ENCODE results near the gene TMBIM4.

DNA sequence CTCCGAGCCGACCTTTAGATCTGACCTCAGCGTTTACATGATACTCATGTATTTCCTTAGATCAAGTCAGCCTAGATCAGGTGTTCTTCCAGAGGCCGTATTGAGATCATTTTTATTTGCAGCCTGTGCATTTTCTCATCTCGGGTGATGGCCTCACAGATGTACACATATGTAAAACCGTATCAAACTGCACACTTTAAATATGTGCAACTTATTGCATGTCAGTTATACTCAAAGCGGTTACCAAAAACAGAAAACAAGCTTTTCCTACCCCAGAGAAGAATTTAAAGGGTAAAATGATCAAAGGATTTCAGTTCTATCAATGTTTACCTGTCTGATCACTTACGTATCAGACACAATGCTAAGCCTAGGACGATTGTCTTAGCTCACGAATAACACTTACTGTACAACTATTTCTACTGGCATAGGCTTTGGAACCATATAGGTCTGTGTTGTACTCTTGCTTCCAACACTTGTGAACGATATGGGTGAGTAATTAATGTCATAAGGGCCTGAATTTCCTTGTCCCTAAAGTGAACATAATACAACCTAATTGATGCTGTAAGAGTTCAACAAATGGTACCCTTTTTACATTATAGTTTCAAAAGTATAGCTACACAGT is 38.6 kb downstream of the TMBIM4 start:
- TF ChIP-seq, protein P1, sequence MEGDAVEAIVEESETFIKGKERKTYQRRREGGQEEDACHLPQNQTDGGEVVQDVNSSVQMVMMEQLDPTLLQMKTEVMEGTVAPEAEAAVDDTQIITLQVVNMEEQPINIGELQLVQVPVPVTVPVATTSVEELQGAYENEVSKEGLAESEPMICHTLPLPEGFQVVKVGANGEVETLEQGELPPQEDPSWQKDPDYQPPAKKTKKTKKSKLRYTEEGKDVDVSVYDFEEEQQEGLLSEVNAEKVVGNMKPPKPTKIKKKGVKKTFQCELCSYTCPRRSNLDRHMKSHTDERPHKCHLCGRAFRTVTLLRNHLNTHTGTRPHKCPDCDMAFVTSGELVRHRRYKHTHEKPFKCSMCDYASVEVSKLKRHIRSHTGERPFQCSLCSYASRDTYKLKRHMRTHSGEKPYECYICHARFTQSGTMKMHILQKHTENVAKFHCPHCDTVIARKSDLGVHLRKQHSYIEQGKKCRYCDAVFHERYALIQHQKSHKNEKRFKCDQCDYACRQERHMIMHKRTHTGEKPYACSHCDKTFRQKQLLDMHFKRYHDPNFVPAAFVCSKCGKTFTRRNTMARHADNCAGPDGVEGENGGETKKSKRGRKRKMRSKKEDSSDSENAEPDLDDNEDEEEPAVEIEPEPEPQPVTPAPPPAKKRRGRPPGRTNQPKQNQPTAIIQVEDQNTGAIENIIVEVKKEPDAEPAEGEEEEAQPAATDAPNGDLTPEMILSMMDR (IDR thresholded peaks at IDR 0.05 in 2 of 3, conservative IDR thresholded peaks at IDR 0.05 in 1 of 3; ENCODE audit: borderline replicate concordance in 1 of 3, insufficient read depth in 1 of 3, low read depth in 2 of 3, low read length in 2 of 3): no peak
- TF ChIP-seq, protein P2, sequence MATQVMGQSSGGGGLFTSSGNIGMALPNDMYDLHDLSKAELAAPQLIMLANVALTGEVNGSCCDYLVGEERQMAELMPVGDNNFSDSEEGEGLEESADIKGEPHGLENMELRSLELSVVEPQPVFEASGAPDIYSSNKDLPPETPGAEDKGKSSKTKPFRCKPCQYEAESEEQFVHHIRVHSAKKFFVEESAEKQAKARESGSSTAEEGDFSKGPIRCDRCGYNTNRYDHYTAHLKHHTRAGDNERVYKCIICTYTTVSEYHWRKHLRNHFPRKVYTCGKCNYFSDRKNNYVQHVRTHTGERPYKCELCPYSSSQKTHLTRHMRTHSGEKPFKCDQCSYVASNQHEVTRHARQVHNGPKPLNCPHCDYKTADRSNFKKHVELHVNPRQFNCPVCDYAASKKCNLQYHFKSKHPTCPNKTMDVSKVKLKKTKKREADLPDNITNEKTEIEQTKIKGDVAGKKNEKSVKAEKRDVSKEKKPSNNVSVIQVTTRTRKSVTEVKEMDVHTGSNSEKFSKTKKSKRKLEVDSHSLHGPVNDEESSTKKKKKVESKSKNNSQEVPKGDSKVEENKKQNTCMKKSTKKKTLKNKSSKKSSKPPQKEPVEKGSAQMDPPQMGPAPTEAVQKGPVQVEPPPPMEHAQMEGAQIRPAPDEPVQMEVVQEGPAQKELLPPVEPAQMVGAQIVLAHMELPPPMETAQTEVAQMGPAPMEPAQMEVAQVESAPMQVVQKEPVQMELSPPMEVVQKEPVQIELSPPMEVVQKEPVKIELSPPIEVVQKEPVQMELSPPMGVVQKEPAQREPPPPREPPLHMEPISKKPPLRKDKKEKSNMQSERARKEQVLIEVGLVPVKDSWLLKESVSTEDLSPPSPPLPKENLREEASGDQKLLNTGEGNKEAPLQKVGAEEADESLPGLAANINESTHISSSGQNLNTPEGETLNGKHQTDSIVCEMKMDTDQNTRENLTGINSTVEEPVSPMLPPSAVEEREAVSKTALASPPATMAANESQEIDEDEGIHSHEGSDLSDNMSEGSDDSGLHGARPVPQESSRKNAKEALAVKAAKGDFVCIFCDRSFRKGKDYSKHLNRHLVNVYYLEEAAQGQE (IDR thresholded peaks at IDR 0.05; ENCODE audit: low read depth): no peak
- TF ChIP-seq POLR2A (IDR thresholded peaks at IDR 0.05; ENCODE audit: borderline replicate concordance, extremely low read depth, insufficient read depth, insufficient read length): no peak
- TF ChIP-seq EZH2 (IDR thresholded peaks at IDR 0.05): no peak
- 0 out of 2 replicates have a peak, but pooled peaks have one; percentile 5 for TF ChIP-seq JUND (IDR thresholded peaks at IDR 0.05)
- TF ChIP-seq ZFX (IDR thresholded peaks at IDR 0.05): no peak
- TF ChIP-seq RAD21 (IDR thresholded peaks at IDR 0.05; ENCODE audit: low read depth): no peak
